ENCODE data around the gene ASB3.

Gene ASB3

DNA sequence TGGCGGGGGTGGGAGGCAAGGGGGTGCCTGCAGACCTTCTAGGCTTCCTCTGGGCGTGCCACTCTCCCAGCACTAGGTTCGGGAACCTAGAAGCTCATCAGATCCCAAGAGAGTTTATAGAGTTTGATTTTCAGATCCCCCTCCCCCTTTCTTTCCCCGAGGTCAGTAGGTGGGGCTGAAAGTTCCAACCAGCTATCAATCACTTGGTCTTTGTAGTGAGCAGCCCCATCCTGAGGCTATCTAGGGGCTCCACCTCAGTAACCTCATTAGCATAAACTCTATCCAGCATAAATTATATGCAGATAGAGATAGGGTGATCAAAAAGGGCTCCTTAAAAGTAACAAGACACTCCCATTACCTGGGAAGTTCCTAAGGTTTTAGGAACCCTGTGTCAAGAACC is 32.9 kb upstream of the ASB3 start:
- Histone ChIP-seq H3K4me1 (ENCODE audit: insufficient read depth, low read length) (no peaks in the 10 kb centered on the region), H3K9ac (ENCODE audit: low read depth, low read length) (no peak overlapping the region), H3K9me3 (ENCODE audit: insufficient read depth, low read length, severe bottlenecking) (no peaks in the 10 kb centered on the region), H3K36me3 (ENCODE audit: insufficient read depth, low read length) (peaks cover 29% of the 10 kb centered on the region; the same call in 1 of the 2 replicates), H3K27ac (ENCODE audit: low read length) (no peak overlapping the region), H3K27me3 (ENCODE audit: insufficient read depth, low read length, poor library complexity) (no peaks in the 10 kb centered on the region), H3K79me2 (ENCODE audit: insufficient read depth, low read length) (no peaks in the 10 kb centered on the region), H3K4me2 (ENCODE audit: insufficient read depth, low read length) (no peak overlapping the region), H4K20me1 (ENCODE audit: insufficient read depth, low read length) (no peaks in the 10 kb centered on the region), H3K4me3 (ENCODE audit: low read depth in 1 of 2, low read length in 2 of 2) (no peak overlapping the region), H2AFZ (ENCODE audit: low read depth, low read length) (no peak overlapping the region)
- TF ChIP-seq, protein P1, sequence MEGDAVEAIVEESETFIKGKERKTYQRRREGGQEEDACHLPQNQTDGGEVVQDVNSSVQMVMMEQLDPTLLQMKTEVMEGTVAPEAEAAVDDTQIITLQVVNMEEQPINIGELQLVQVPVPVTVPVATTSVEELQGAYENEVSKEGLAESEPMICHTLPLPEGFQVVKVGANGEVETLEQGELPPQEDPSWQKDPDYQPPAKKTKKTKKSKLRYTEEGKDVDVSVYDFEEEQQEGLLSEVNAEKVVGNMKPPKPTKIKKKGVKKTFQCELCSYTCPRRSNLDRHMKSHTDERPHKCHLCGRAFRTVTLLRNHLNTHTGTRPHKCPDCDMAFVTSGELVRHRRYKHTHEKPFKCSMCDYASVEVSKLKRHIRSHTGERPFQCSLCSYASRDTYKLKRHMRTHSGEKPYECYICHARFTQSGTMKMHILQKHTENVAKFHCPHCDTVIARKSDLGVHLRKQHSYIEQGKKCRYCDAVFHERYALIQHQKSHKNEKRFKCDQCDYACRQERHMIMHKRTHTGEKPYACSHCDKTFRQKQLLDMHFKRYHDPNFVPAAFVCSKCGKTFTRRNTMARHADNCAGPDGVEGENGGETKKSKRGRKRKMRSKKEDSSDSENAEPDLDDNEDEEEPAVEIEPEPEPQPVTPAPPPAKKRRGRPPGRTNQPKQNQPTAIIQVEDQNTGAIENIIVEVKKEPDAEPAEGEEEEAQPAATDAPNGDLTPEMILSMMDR (IDR thresholded peaks at IDR 0.05; ENCODE audit: borderline replicate concordance, extremely low read depth, low read length, poor library complexity, severe bottlenecking) = no peak
- TF ChIP-seq EZH2 (IDR thresholded peaks at IDR 0.05; ENCODE audit: borderline replicate concordance, low read depth, low read length, severe bottlenecking) = no peak
- DNase-seq (no peak), ATAC-seq (ENCODE audit: insufficient read depth, low read depth) (no peak)

DNA sequence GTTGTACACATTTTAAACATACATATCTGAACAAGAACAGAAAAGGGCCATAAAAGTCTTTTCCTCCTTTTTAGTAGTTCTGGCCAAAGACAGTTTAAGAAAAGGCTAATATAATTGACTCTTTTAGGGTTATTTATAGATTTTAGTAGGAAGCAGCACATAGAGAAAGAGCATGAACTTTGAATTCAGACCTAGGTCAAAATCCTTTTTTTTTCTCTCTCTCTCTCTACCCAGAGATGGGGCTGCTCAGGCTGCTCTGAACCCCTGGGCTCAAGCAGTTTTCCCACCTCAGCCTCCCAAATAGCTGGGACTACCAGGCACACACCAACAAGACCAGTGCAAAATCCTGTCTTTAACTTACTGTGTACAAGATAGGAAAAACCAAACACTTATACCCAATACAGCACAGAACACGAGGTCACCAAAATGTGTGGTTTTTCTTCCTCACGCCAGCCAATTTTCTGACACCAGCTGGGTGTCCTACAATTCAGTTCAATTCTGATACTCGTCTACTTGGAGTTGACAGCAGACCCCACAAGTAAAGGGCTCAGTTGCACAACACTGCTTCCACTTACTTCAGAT is 32.2 kb upstream of the ASB3 start:
- Histone ChIP-seq H4K20me1 (ENCODE audit: insufficient read depth, low read length) (no peaks in the 10 kb centered on the region), H3K27ac (ENCODE audit: low read length) (no peak overlapping the region), H3K27me3 (ENCODE audit: insufficient read depth, low read length, poor library complexity) (no peaks in the 10 kb centered on the region), H3K9me3 (ENCODE audit: insufficient read depth, low read length, severe bottlenecking) (no peaks in the 10 kb centered on the region), H3K4me1 (ENCODE audit: insufficient read depth, low read length) (no peaks in the 10 kb centered on the region), H3K9ac (ENCODE audit: low read depth, low read length) (no peak overlapping the region), H3K4me3 (ENCODE audit: low read depth in 1 of 2, low read length in 2 of 2) (no peak overlapping the region), H2AFZ (ENCODE audit: low read depth, low read length) (no peak overlapping the region), H3K79me2 (ENCODE audit: insufficient read depth, low read length) (no peaks in the 10 kb centered on the region), H3K36me3 (ENCODE audit: insufficient read depth, low read length) (peaks cover 31% of the 10 kb centered on the region; the same call in 1 of the 2 replicates), H3K4me2 (ENCODE audit: insufficient read depth, low read length) (no peak overlapping the region)
- ATAC-seq (ENCODE audit: insufficient read depth, low read depth) (no peak), DNase-seq (no peak)
- TF ChIP-seq EZH2 (IDR thresholded peaks at IDR 0.05; ENCODE audit: borderline replicate concordance, low read depth, low read length, severe bottlenecking) = no peak
- TF ChIP-seq, protein P1 (IDR thresholded peaks at IDR 0.05; ENCODE audit: borderline replicate concordance, extremely low read depth, low read length, poor library complexity, severe bottlenecking) = no peak

DNA sequence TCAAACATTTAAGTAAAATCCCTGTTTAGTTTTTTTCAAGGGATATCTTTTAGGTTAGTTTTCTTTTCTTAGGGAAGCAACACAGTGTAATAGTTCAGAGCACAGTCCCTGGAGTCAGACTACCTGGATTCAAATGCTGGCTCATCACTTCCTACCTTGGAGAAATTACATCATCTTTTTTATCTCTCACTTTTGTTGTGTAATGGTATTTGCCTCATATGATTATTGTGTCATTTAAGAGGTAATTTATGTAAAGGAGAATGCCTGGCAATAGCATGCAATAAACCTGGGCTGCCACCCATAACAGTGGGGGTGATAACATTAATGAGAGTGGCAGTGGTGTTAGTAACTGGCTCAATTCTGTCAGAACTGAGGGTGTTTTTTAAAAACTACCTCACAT is 26.4 kb upstream of the ASB3 start:
- ATAC-seq (ENCODE audit: insufficient read depth, low read depth) = no peak
- H3K36me3 ChIP-seq (ENCODE audit: insufficient read depth, low read length) = peaks cover 76% of the 10 kb centered on the region
- no peak overlapping the region for H3K27ac ChIP-seq (ENCODE audit: low read length)
- H3K9me3 ChIP-seq (ENCODE audit: insufficient read depth, low read length, severe bottlenecking) = no peaks in the 10 kb centered on the region
- H3K79me2 ChIP-seq (ENCODE audit: insufficient read depth, low read length) = no peaks in the 10 kb centered on the region
- no peak overlapping the region for H2AFZ ChIP-seq (ENCODE audit: low read depth, low read length)
- H4K20me1 ChIP-seq (ENCODE audit: insufficient read depth, low read length) = no peaks in the 10 kb centered on the region
- H3K9ac ChIP-seq (ENCODE audit: low read depth, low read length) = no peak overlapping the region
- H3K4me2 ChIP-seq (ENCODE audit: insufficient read depth, low read length) = no peak overlapping the region
- no peak overlapping the region for H3K4me3 ChIP-seq (ENCODE audit: low read depth in 1 of 2, low read length in 2 of 2)
- no peaks in the 10 kb centered on the region for H3K4me1 ChIP-seq (ENCODE audit: insufficient read depth, low read length)
- H3K27me3 ChIP-seq (ENCODE audit: insufficient read depth, low read length, poor library complexity) = no peaks in the 10 kb centered on the region
- DNase-seq = no peak
- no peak for TF ChIP-seq EZH2 (IDR thresholded peaks at IDR 0.05; ENCODE audit: borderline replicate concordance, low read depth, low read length, severe bottlenecking)
- TF ChIP-seq, protein P1 (IDR thresholded peaks at IDR 0.05; ENCODE audit: borderline replicate concordance, extremely low read depth, low read length, poor library complexity, severe bottlenecking) = no peak
